HepG2 (cell line): ENCODE measurements around the gene AFTPH. TPM values are rescaled to one million over a fixed set of nuclear protein-coding genes. Genes with fewer than 3 reads are reported as not detected.

Experiments
- CREBL2 ChIP-seq: sonication (generic); formaldehyde crosslinking; IDR thresholded peaks from 2 replicates; pipeline ENCODE4 v1.8.1; 2023; ENCODE audit warnings: missing genetic modification reagents, mild to moderate bottlenecking, borderline replicate concordance
- DNMT1 ChIP-seq: sonication (generic); formaldehyde crosslinking; IDR thresholded peaks from 2 replicates; pipeline ENCODE4 v1.5.1; 2020; ENCODE audit warnings: mild to moderate bottlenecking, missing genetic modification reagents
- IKZF5 ChIP-seq: IDR thresholded peaks from 2 replicates; pipeline ENCODE4 v1.6.1; 2018; ENCODE audit warnings: missing genetic modification reagents, mild to moderate bottlenecking, missing compliant biosample characterization
- MLXIP ChIP-seq: sonication (generic); formaldehyde crosslinking; IDR thresholded peaks from 2 replicates; pipeline ENCODE4 v1.9.0; 2021; ENCODE audit warnings: missing genetic modification reagents, borderline replicate concordance
- PRDM15 ChIP-seq: sonication (generic); formaldehyde crosslinking; IDR thresholded peaks from 2 replicates; pipeline ENCODE4 v1.4.0; 2020; ENCODE audit warnings: missing genetic modification reagents
- RFXANK ChIP-seq: IDR thresholded peaks from 2 replicates; pipeline ENCODE4 v1.6.1; 2016
- SRSF9 ChIP-seq: fragments of 200-400 bp; formaldehyde crosslinking; IDR thresholded peaks from 2 replicates; pipeline ENCODE4 v1.6.1; 2018; ENCODE audit warnings: borderline replicate concordance, mild to moderate bottlenecking, low read depth, low read length; ENCODE audit not compliant: insufficient read depth, poor library complexity, severe bottlenecking
- SYNCRIP ChIP-seq: fragments of 200-400 bp; formaldehyde crosslinking; IDR thresholded peaks from 2 replicates; pipeline ENCODE4 v1.6.1; 2018; ENCODE audit warnings: mild to moderate bottlenecking, low read depth, low read length; ENCODE audit not compliant: insufficient read depth
- ZBTB1 ChIP-seq: sonication (generic); formaldehyde crosslinking; IDR thresholded peaks from 2 replicates; pipeline ENCODE4 v1.4.0; 2020; ENCODE audit warnings: missing genetic modification reagents, borderline replicate concordance
- ZBTB39 ChIP-seq: sonication (generic); formaldehyde crosslinking; IDR thresholded peaks from 2 replicates; pipeline ENCODE4 v1.5.0; 2020; ENCODE audit warnings: missing genetic modification reagents
- ZFP36L2 ChIP-seq: sonication (generic); formaldehyde crosslinking; IDR thresholded peaks from 2 replicates; pipeline ENCODE4 v1.4.0; 2020; ENCODE audit warnings: missing genetic modification reagents
- ZNF18 ChIP-seq: sonication (generic); formaldehyde crosslinking; IDR thresholded peaks from 2 replicates; pipeline ENCODE4 v1.8.0; 2022; ENCODE audit warnings: mild to moderate bottlenecking, missing genetic modification reagents; ENCODE audit not compliant: insufficient replicate concordance
- ZNF326 ChIP-seq: sonication (generic); formaldehyde crosslinking; IDR thresholded peaks from 2 replicates; pipeline ENCODE4 v1.4.0; 2020; ENCODE audit warnings: missing genetic modification reagents, borderline replicate concordance
- ZNF44 ChIP-seq: sonication (generic); formaldehyde crosslinking; IDR thresholded peaks from 2 replicates; pipeline ENCODE4 v1.5.1; 2020; ENCODE audit warnings: mild to moderate bottlenecking, missing genetic modification reagents
- ZNF570 ChIP-seq: sonication (generic); formaldehyde crosslinking; IDR thresholded peaks from 2 replicates; pipeline ENCODE4 v1.4.0; 2020; ENCODE audit warnings: mild to moderate bottlenecking, missing genetic modification reagents, borderline replicate concordance
- ZNF776 ChIP-seq: sonication (generic); formaldehyde crosslinking; IDR thresholded peaks from 2 replicates; pipeline ENCODE4 v1.4.0; 2020; ENCODE audit warnings: mild to moderate bottlenecking, missing genetic modification reagents
- polyA plus RNA-seq, 8 experiments: library from polyadenylated mRNA; depleted of rRNA in 3 of 8; stranded (reverse) in 7 of 8; unstranded in 1 of 8; fragments of >200 nt; fragmentation: Illumina TruSeq in 4 of 8; extraction: Trizol in 4 of 8; gene quantifications; 2 replicates each; pipeline versions ENCODE4 v1.2.1 to v1.2.3, GENCODE V29; 2011 to 2016; ENCODE audit warnings: low read depth in 4 of 8, missing spikeins in 1 of 8, mixed read lengths in 1 of 8; ENCODE audit not compliant: insufficient read depth in 1 of 8
- total RNA-seq, 5 experiments: library from RNA; depleted of rRNA; stranded (reverse); fragments of >200 nt; fragmentation: Illumina TruSeq; extraction: Trizol; gene quantifications; 2 replicates each; pipeline ENCODE4 v1.2.3, GENCODE V29; 2016; ENCODE audit warnings: low read depth in 1 of 5

Gene AFTPH
- total and polyA plus RNA-seq, 2 of the 13 experiments (the other 11 are each of a cell fraction or from before 2014, with no cell fraction given), result 27.5 to 36.8 TPM

- 0 out of 2 replicates have a peak, but pooled peaks have one; percentile 58 for TF ChIP-seq MLXIP
- TF ChIP-seq RFXANK (CRISPR knock-in tag), result no peak
- TF ChIP-seq SRSF9, result no peak
- TF ChIP-seq ZFP36L2 (CRISPR knock-in tag), result no peak
- TF ChIP-seq PRDM15 (CRISPR knock-in tag), result peak; percentile 40; the same call in 1 of the 2 replicates
- TF ChIP-seq IKZF5 (CRISPR knock-in tag), result 0 out of 2 replicates have a peak, but pooled peaks have one; percentile 18
- no peak for TF ChIP-seq ZNF18 (CRISPR knock-in tag)
- no peak for TF ChIP-seq ZNF570 (CRISPR knock-in tag)
- no peak for TF ChIP-seq DNMT1 (CRISPR knock-in tag)
- TF ChIP-seq SYNCRIP, result no peak
- no peak for TF ChIP-seq ZBTB1 (CRISPR knock-in tag)
- 0 out of 2 replicates have a peak, but pooled peaks have one; percentile 53 for TF ChIP-seq CREBL2 (CRISPR knock-in tag)
- no peak for TF ChIP-seq ZNF326 (CRISPR knock-in tag)
- no peak for TF ChIP-seq ZNF44 (CRISPR knock-in tag)
- 0 out of 2 replicates have a peak, but pooled peaks have one; percentile 62 for TF ChIP-seq ZBTB39
- peak; percentile 82; the same call in 1 of the 2 replicates for TF ChIP-seq ZNF776
Measured at GRCh38 chr2:64524604-64525316, 632 bp downstream of the AFTPH start (continued).
